PC-3 (cell line): ENCODE measurements around the gene PEA15.

Source experiments
- EZH2 ChIP-seq: fragments of 300-600 bp; sonication (generic); IDR thresholded peaks from one replicate; pipeline ENCODE4 v1.6.1; 2017; ENCODE audit warnings: antibody characterized with exemption, mild to moderate bottlenecking, low read length; ENCODE audit not compliant: unreplicated experiment
- EZH2phosphoT487 ChIP-seq: fragments of 300-600 bp; sonication (generic); IDR thresholded peaks from 2 replicates; pipeline ENCODE4 v1.6.1; 2018; ENCODE audit warnings: mild to moderate bottlenecking, antibody characterized with exemption, low read length, borderline replicate concordance
- TF ChIP-seq, protein P1 (sequence below): fragments of 300-600 bp; sonication (generic); conservative IDR thresholded peaks from 2 replicates; pipeline ENCODE4 v1.5.1; 2017; ENCODE audit warnings: antibody characterized with exemption, low read depth, mild to moderate bottlenecking, low read length

DNA sequence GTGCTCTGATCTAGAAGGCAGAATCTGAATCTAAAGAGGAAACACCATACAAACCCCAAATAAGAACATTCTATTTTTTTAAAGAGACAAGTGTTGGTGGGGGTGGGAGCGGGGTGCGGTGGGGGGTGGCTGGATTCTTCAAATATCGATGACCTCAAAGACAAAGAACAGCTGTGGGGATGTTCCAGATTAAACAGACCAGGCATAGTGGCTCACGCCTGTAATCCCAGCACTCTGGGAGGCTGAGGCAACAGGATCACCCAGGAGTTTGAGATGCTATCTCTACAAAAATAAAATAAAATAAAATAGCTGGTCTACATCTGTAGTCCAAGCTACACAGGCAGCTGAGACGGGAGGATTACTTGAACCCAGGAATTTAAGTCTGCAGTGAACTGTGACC, 48.8 kb upstream of the PEA15 start:
- TF ChIP-seq, protein P1, sequence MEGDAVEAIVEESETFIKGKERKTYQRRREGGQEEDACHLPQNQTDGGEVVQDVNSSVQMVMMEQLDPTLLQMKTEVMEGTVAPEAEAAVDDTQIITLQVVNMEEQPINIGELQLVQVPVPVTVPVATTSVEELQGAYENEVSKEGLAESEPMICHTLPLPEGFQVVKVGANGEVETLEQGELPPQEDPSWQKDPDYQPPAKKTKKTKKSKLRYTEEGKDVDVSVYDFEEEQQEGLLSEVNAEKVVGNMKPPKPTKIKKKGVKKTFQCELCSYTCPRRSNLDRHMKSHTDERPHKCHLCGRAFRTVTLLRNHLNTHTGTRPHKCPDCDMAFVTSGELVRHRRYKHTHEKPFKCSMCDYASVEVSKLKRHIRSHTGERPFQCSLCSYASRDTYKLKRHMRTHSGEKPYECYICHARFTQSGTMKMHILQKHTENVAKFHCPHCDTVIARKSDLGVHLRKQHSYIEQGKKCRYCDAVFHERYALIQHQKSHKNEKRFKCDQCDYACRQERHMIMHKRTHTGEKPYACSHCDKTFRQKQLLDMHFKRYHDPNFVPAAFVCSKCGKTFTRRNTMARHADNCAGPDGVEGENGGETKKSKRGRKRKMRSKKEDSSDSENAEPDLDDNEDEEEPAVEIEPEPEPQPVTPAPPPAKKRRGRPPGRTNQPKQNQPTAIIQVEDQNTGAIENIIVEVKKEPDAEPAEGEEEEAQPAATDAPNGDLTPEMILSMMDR: no peak
- TF ChIP-seq EZH2phosphoT487 (no peak), EZH2 (no peak)
